Upper lobe of left lung (tissue), 6 donors: ENCODE results near the gene KATNAL2. TPM values are rescaled to one million over a fixed set of nuclear protein-coding genes. Genes with fewer than 3 reads are reported as not detected.

Source experiments
- ATAC-seq, 2 donors: fragments of 200-7000 bp; cut with Tn5 transposase; one replicate each; pipeline ENCODE4 v1.9.1; 2022; ENCODE audit warnings: mild to moderate bottlenecking in 2 of 2, moderate library complexity in 2 of 2; ENCODE audit not compliant: low FRiP score in 2 of 2
- DNase-seq, 2 donors: peaks; one replicate each; pipeline ENCODE4 v3.0.0-alpha.2; 2019 to 2020
- H3K27ac ChIP-seq, 4 donors: fragments of 200-600 bp; sonication (generic); one replicate each; pipeline ENCODE4 v1.5.1; 2016 to 2019
- H3K27me3 ChIP-seq, 4 donors: fragments of 200-600 bp; sonication (generic); one replicate each; pipeline ENCODE4 v1.5.1; 2017 to 2019
- H3K36me3 ChIP-seq, 4 donors: fragments of 200-600 bp; sonication (generic); one replicate each; pipeline ENCODE4 v1.5.1; 2016 to 2019
- H3K4me1 ChIP-seq, 4 donors: fragments of 200-600 bp; sonication (generic); one replicate each; pipeline ENCODE4 v1.5.1; 2018 to 2019
- H3K4me3 ChIP-seq, 4 donors: fragments of 200-600 bp; sonication (generic); one replicate each; pipeline ENCODE4 v1.5.1; 2017 to 2019; ENCODE audit warnings: mild to moderate bottlenecking in 2 of 4, moderate library complexity in 1 of 4
- H3K9me3 ChIP-seq, 4 donors: fragments of 200-600 bp; sonication (generic); one replicate each; pipeline ENCODE4 v1.5.1; 2018 to 2019
- EP300 ChIP-seq, 4 donors: sonication (generic); formaldehyde crosslinking; IDR thresholded peaks; one replicate each; pipeline ENCODE4 v1.5.1; 2017; ENCODE audit warnings: antibody characterized with exemption in 4 of 4, control low read depth in 2 of 4
- POLR2A ChIP-seq, 4 donors: fragments of 450-650 bp; IDR thresholded peaks; one replicate each; pipeline ENCODE4 v1.5.1; 2016 to 2017; ENCODE audit warnings: antibody characterized with exemption in 4 of 4, mild to moderate bottlenecking in 2 of 4
- POLR2AphosphoS5 ChIP-seq, 2 donors: sonication (generic); formaldehyde crosslinking; IDR thresholded peaks; one replicate each; pipeline ENCODE4 v1.5.1; 2017; ENCODE audit warnings: antibody characterized with exemption in 2 of 2
- WGBS, 2 donors: methylation state at CpG; one replicate each; pipeline ENCODE4 v1.1.5; 2017 to 2018; 5-methylcytosine and 5-hydroxymethylcytosine counted together
- total RNA-seq, 6 donors: library from RNA; depleted of rRNA in 4 of 6; stranded (reverse); fragments of >200 nt in 4 of 6; gene quantifications; one replicate each; pipeline versions ENCODE4 v1.1.0 to v1.2.1, GENCODE V29; 2016 to 2021
- TF ChIP-seq, protein P1 (sequence below), 6 experiments: fragments of 450-650 bp in 4 of 6; fragments of 200-600 bp in 2 of 6; sonication (generic) in 2 of 6; IDR thresholded peaks; one replicate each; pipeline ENCODE4 v1.5.1; 2016 to 2019; ENCODE audit warnings: antibody characterized with exemption in 6 of 6
- donor health status: DM: no; HTN: no; CAD: no; lungs with moderate emphysema.
- donor health status: DM: no; HTN: yes; CAD: no; lungs with severe emphysema.

KATNAL2 gene
- total RNA-seq, 6 donors from 2014 or later = 1.6 to 12.6 (median 5.5) TPM

DNA sequence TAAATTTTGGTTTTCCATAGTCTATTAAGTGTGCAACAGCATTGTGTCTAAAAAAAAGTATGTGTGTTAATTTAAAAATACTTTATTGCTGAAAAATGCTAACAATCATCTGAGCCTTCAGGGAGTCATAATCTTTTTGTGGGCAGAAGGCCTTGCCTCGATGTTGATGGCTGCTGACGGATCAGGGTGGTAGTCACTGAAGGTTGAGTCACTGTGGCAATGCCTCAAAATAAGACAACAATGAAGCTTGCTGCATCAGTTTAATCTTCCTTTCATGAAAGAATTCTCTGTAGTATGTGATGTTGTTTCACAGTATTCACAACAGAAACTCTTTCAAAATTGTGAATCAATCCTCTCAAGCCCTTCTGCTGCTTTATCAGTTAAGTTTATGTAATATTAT is 201.6 kb downstream of the KATNAL2 start:
- H3K27me3 ChIP-seq = no peaks in the 10 kb centered on the region
- H3K36me3 ChIP-seq = peaks cover 0 to 30% (median 9%) of the 10 kb centered on the region in 4 donors
- no peak overlapping the region for H3K27ac ChIP-seq
- H3K4me3 ChIP-seq = no peak overlapping the region
- H3K9me3 ChIP-seq = no peaks in the 10 kb centered on the region
- 97% methylated on average over 2 of the region's 2 CpGs for WGBS, 2 donors
- no peak for ATAC-seq
- DNase-seq = no peak
- TF ChIP-seq POLR2AphosphoS5 (IDR thresholded peaks at IDR 0.05) (no peak), EP300 (IDR thresholded peaks at IDR 0.05) (no peak), POLR2A (IDR thresholded peaks at IDR 0.05) (no peak)
- TF ChIP-seq, protein P1, sequence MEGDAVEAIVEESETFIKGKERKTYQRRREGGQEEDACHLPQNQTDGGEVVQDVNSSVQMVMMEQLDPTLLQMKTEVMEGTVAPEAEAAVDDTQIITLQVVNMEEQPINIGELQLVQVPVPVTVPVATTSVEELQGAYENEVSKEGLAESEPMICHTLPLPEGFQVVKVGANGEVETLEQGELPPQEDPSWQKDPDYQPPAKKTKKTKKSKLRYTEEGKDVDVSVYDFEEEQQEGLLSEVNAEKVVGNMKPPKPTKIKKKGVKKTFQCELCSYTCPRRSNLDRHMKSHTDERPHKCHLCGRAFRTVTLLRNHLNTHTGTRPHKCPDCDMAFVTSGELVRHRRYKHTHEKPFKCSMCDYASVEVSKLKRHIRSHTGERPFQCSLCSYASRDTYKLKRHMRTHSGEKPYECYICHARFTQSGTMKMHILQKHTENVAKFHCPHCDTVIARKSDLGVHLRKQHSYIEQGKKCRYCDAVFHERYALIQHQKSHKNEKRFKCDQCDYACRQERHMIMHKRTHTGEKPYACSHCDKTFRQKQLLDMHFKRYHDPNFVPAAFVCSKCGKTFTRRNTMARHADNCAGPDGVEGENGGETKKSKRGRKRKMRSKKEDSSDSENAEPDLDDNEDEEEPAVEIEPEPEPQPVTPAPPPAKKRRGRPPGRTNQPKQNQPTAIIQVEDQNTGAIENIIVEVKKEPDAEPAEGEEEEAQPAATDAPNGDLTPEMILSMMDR (IDR thresholded peaks at IDR 0.05) = no peak
- no peaks in the 10 kb centered on the region for H3K4me1 ChIP-seq

- Histone ChIP-seq H3K4me3 (no peak overlapping the region), H3K4me1 (no peaks in the 10 kb centered on the region), H3K27ac (no peak overlapping the region), H3K27me3 (no peaks in the 10 kb centered on the region), H3K36me3 (peaks cover 0 to 15% (median 0%) of the 10 kb centered on the region in 4 donors), H3K9me3 (no peaks in the 10 kb centered on the region)
- no peak for ATAC-seq
- 70 to 71% methylated on average over 4 of the region's 4 CpGs for WGBS, 2 donors
- no peak for DNase-seq
- no peak for TF ChIP-seq POLR2A (IDR thresholded peaks at IDR 0.05)
- TF ChIP-seq POLR2AphosphoS5 (IDR thresholded peaks at IDR 0.05) = no peak
- TF ChIP-seq EP300 (IDR thresholded peaks at IDR 0.05) = no peak
- TF ChIP-seq, protein P1 (IDR thresholded peaks at IDR 0.05) = no peak
Measured at GRCh38 chr18:47120428-47120827, 203.0 kb downstream of the KATNAL2 start.

DNA sequence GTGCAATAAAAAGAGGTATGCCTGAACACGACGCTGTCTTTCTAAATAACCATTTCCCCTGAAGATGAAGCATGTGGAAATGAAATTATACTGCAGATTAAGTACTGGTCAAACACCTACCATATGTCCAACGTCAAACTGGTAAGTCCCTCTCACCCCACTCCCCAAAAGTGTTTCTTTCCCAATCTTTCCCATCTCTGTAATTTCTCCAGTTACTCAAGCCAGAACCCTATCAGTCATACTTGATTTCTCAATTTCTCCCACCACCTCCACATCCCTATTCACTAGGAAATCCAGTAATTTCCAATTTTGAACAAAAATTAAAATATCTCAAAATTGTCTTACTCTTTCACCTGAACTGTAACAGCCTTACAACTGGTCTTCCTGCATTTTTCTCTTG is 203.7 kb downstream of the KATNAL2 start:
- DNase-seq (no peak), ATAC-seq (no peak)
- H3K27ac ChIP-seq = no peak overlapping the region
- TF ChIP-seq EP300 (IDR thresholded peaks at IDR 0.05) (no peak), POLR2AphosphoS5 (IDR thresholded peaks at IDR 0.05) (no peak), POLR2A (IDR thresholded peaks at IDR 0.05) (no peak)
- TF ChIP-seq, protein P1 (IDR thresholded peaks at IDR 0.05) = no peak
- no peaks in the 10 kb centered on the region for H3K9me3 ChIP-seq
- peaks cover 0 to 14% (median 0%) of the 10 kb centered on the region in 4 donors for H3K36me3 ChIP-seq
- 76 to 88% methylated on average over 3 of the region's 3 CpGs for WGBS, 2 donors
- H3K4me3 ChIP-seq = no peak overlapping the region
- no peaks in the 10 kb centered on the region for H3K4me1 ChIP-seq
- no peaks in the 10 kb centered on the region for H3K27me3 ChIP-seq

DNA sequence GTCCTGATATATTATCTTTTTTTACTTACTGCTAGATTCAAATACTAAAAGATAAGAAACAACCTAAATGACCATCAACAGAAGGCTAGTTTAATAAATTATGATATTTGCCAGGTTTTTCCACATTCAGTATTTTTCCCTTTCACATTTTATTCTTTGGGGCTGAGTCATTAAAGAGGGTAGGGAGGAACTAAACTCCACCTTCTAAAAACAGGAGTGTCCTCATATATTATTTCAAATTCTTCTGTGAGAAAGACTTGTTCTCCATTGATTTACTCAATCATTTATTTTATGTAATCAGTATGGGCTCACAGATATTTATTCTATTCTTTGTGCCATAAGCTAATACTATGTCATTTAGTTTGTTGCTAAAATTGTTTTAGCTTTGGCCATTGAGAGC is 223.9 kb downstream of the KATNAL2 start:
- TF ChIP-seq EP300 (IDR thresholded peaks at IDR 0.05) = no peak
- TF ChIP-seq POLR2AphosphoS5 (IDR thresholded peaks at IDR 0.05) = no peak
- TF ChIP-seq, protein P1 (IDR thresholded peaks at IDR 0.05) = no peak
- TF ChIP-seq POLR2A (IDR thresholded peaks at IDR 0.05) = no peak
- no peaks in the 10 kb centered on the region for H3K27me3 ChIP-seq
- H3K9me3 ChIP-seq = no peaks in the 10 kb centered on the region
- no peak overlapping the region for H3K27ac ChIP-seq
- ATAC-seq = no peak
- H3K4me1 ChIP-seq = no peaks in the 10 kb centered on the region
- H3K4me3 ChIP-seq = no peak overlapping the region
- DNase-seq = no peak
- H3K36me3 ChIP-seq = peaks cover 0 to 1% (median under 1%) of the 10 kb centered on the region in 4 donors

DNA sequence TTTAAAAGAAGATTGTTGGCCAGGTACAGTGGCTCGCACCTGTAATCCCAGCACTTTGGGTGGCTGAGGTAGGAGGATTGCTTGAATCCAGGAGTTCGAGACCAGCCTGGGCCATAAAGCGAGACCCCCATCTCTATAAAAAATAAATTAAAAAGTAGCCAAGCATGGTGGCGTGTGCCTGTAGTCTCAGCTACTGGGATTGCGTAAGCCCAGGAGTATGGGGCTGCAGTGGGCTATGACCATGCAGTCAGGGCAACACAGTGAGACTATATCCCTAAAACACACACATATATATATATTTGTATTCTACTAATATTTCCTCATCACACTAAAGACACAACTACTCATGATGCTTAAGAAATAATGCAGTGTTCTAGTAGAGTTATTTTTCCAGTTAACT is 225.8 kb downstream of the KATNAL2 start:
- TF ChIP-seq POLR2AphosphoS5 (IDR thresholded peaks at IDR 0.05) (no peak), EP300 (IDR thresholded peaks at IDR 0.05) (no peak), POLR2A (IDR thresholded peaks at IDR 0.05) (no peak)
- TF ChIP-seq, protein P1 (IDR thresholded peaks at IDR 0.05) = no peak
- no peaks in the 10 kb centered on the region for H3K9me3 ChIP-seq
- no peak for DNase-seq
- 95 to 98% methylated on average over 5 of the region's 5 CpGs for WGBS, 2 donors
- H3K4me3 ChIP-seq = no peak overlapping the region
- no peak overlapping the region for H3K27ac ChIP-seq
- no peak for ATAC-seq
- H3K27me3 ChIP-seq = no peaks in the 10 kb centered on the region
- H3K4me1 ChIP-seq = peaks cover 0 to under 1% (median 0%) of the 10 kb centered on the region in 4 donors
- H3K36me3 ChIP-seq = no peaks in the 10 kb centered on the region
